IMR-90 (cell line): ENCODE results near the gene EPN1. TPM values are rescaled to one million over a fixed set of nuclear protein-coding genes. Genes with fewer than 3 reads are reported as not detected.

Source experiments
- ATAC-seq: fragments of 200-7000 bp; cut with Tn5 transposase; 2 replicates; pipeline ENCODE4 v1.9.1; 2020; ENCODE audit warnings: low read depth, mild to moderate bottlenecking, moderate library complexity
- BruUV-seq: library from RNA; stranded (reverse); fragments of 400-500 nt; replicated peaks from 2 replicates; lab custom pipeline; 2021; lab: Mats Ljungman, UMichigan
- CTCF ChIA-PET: fragments of 300-600 bp; formaldehyde crosslinking; extraction: SDS; loops from one replicate; lab custom pipeline; 2021; ENCODE audit warnings: antibody characterized with exemption; lab: Yijun Ruan, JAX
- POLR2A ChIA-PET: fragments of 300-600 bp; sonication (Branson Sonifier 250); formaldehyde crosslinking; loops from one replicate; lab custom pipeline; 2022; ENCODE audit warnings: antibody characterized with exemption; ENCODE audit not compliant: unreplicated experiment; lab: Charles Lee
- DNase-seq: peaks from one replicate; pipeline ENCODE4 v3.0.0; 2013
- H2AFZ ChIP-seq: replicated peaks from 2 replicates; pipeline ENCODE3; 2013; ENCODE audit warnings: low read length, mild to moderate bottlenecking; ENCODE audit not compliant: poor library complexity
- H2AK5ac ChIP-seq: 2 replicates; pipeline ENCODE4 v1.6.1; 2013; ENCODE audit warnings: low read depth, low read length, inconsistent platforms
- H2AK9ac ChIP-seq: replicated peaks from 2 replicates; pipeline ENCODE3; 2013; ENCODE audit warnings: mild to moderate bottlenecking, low read depth, low read length, moderate library complexity; ENCODE audit not compliant: poor library complexity
- H2BK120ac ChIP-seq: 2 replicates; pipeline ENCODE4 v1.6.1; 2013; ENCODE audit warnings: low read depth, low read length, inconsistent platforms
- H2BK15ac ChIP-seq: 3 replicates; pipeline ENCODE4 v1.6.1; 2013; ENCODE audit warnings: low read depth, low read length, inconsistent platforms
- H2BK20ac ChIP-seq: 2 replicates; pipeline ENCODE4 v1.6.1; 2013; ENCODE audit warnings: low read depth, mild to moderate bottlenecking, inconsistent platforms, low read length, moderate library complexity
- H2BK5ac ChIP-seq: 2 replicates; pipeline ENCODE4 v1.6.1; 2013; ENCODE audit warnings: mild to moderate bottlenecking, low read depth, low read length, inconsistent platforms; ENCODE audit not compliant: poor library complexity, severe bottlenecking
- H3K14ac ChIP-seq: replicated peaks from 2 replicates; pipeline ENCODE4 v1.6.1; 2013; ENCODE audit warnings: low read depth, low read length, inconsistent platforms
- H3K18ac ChIP-seq: 2 replicates; pipeline ENCODE4 v1.6.1; 2013; ENCODE audit warnings: low read depth, low read length, control low read depth
- H3K23ac ChIP-seq: 2 replicates; pipeline ENCODE4 v1.6.1; 2013; ENCODE audit warnings: low read depth, low read length, inconsistent platforms
- H3K27ac ChIP-seq: 2 replicates; pipeline ENCODE4 v1.5.1; 2013; ENCODE audit warnings: mild to moderate bottlenecking, control low read depth, low read length; ENCODE audit not compliant: insufficient read depth
- H3K27me3 ChIP-seq: 2 replicates; pipeline ENCODE4 v1.6.1; 2013; ENCODE audit warnings: low read length; ENCODE audit not compliant: control insufficient read depth, insufficient read depth
- H3K36me3 ChIP-seq: 2 replicates; pipeline ENCODE4 v1.6.1; 2013; ENCODE audit warnings: low read length, mixed read lengths; ENCODE audit not compliant: control insufficient read depth, insufficient read depth
- H3K4ac ChIP-seq: 2 replicates; pipeline ENCODE4 v1.6.1; 2013; ENCODE audit warnings: low read depth, low read length, inconsistent platforms
- H3K4me1 ChIP-seq: 2 replicates; pipeline ENCODE4 v1.6.1; 2013; ENCODE audit warnings: low read length, mixed read lengths; ENCODE audit not compliant: control insufficient read depth, insufficient read depth
- H3K4me2 ChIP-seq: 2 replicates; pipeline ENCODE4 v1.6.1; 2013; ENCODE audit warnings: low read depth, mild to moderate bottlenecking, control low read depth, low read length, moderate library complexity
- H3K4me3 ChIP-seq: 2 replicates; pipeline ENCODE4 v1.5.1; 2013; ENCODE audit warnings: low read depth, mild to moderate bottlenecking, control low read depth, low read length, moderate library complexity; ENCODE audit not compliant: insufficient read depth
- H3K56ac ChIP-seq: 2 replicates; pipeline ENCODE4 v1.6.1; 2013; ENCODE audit warnings: low read length, inconsistent platforms; ENCODE audit not compliant: insufficient read depth; ENCODE audit errors: extremely low read depth
- H3K79me1 ChIP-seq, 2 experiments: 2 replicates each; pipeline ENCODE4 v1.6.1; 2013; ENCODE audit warnings: low read length in 2 of 2, inconsistent platforms in 1 of 2, low read depth in 1 of 2
- H3K9ac ChIP-seq: 2 replicates; pipeline ENCODE4 v1.6.1; 2013; ENCODE audit warnings: low read depth, low read length, control low read depth
- H3K9me1 ChIP-seq: 2 replicates; pipeline ENCODE4 v1.6.1; 2013; ENCODE audit warnings: low read length, inconsistent platforms; ENCODE audit not compliant: insufficient read depth
- H3K9me3 ChIP-seq: 2 replicates; pipeline ENCODE4 v1.6.1; 2013; ENCODE audit warnings: low read length; ENCODE audit not compliant: control insufficient read depth, insufficient read depth
- H4K20me1 ChIP-seq: 2 replicates; pipeline ENCODE4 v1.6.1; 2013; ENCODE audit warnings: low read length, inconsistent platforms; ENCODE audit not compliant: insufficient read depth
- H4K5ac ChIP-seq: 2 replicates; pipeline ENCODE4 v1.6.1; 2013; ENCODE audit warnings: mild to moderate bottlenecking, low read depth, low read length, control low read depth
- H4K8ac ChIP-seq, 2 experiments: 2 replicates each; pipeline ENCODE4 v1.6.1; 2013; ENCODE audit warnings: low read depth in 2 of 2, low read length in 2 of 2, control low read depth in 1 of 2, inconsistent platforms in 1 of 2
- H4K91ac ChIP-seq: 2 replicates; pipeline ENCODE4 v1.6.1; 2013; ENCODE audit warnings: low read depth, low read length, inconsistent platforms; ENCODE audit not compliant: insufficient read depth
- BHLHE40 ChIP-seq: fragments of 150-350 bp; IDR thresholded peaks from 2 replicates; pipeline ENCODE4 v1.6.1; 2016; ENCODE audit warnings: mild to moderate bottlenecking, low read depth, low read length
- CEBPB ChIP-seq: IDR thresholded peaks from 2 replicates; pipeline ENCODE4 v1.6.1; 2012; ENCODE audit warnings: low read depth, low read length, improper control_type of control experiment
- CHD1 ChIP-seq: IDR thresholded peaks from 2 replicates; pipeline ENCODE4 v1.6.1; 2012; ENCODE audit warnings: low read depth, low read length, improper control_type of control experiment
- FOS ChIP-seq: fragments of 150-350 bp; IDR thresholded peaks from 2 replicates; pipeline ENCODE4 v1.6.1; 2016; ENCODE audit warnings: low read depth, low read length
- MAFK ChIP-seq: IDR thresholded peaks from 2 replicates; pipeline ENCODE4 v1.6.1; 2012; ENCODE audit warnings: low read depth, low read length, improper control_type of control experiment
- MXI1 ChIP-seq: IDR thresholded peaks from 2 replicates; pipeline ENCODE4 v1.6.1; 2012; ENCODE audit warnings: low read depth, mild to moderate bottlenecking, low read length, moderate library complexity, borderline replicate concordance
- NFE2L2 ChIP-seq: fragments of 150-350 bp; IDR thresholded peaks from 2 replicates; pipeline ENCODE4 v1.6.1; 2016; ENCODE audit warnings: low read depth, mild to moderate bottlenecking, low read length
- POLR2A ChIP-seq: IDR thresholded peaks from 2 replicates; pipeline ENCODE4 v1.6.1; 2012; ENCODE audit warnings: mild to moderate bottlenecking, low read depth, low read length
- RAD21 ChIP-seq: IDR thresholded peaks from 2 replicates; pipeline ENCODE4 v1.6.1; 2012; ENCODE audit warnings: low read length, improper control_type of control experiment
- RCOR1 ChIP-seq: IDR thresholded peaks from 2 replicates; pipeline ENCODE4 v1.6.1; 2012; ENCODE audit warnings: mild to moderate bottlenecking, low read length, improper control_type of control experiment; ENCODE audit not compliant: insufficient replicate concordance
- WGBS, 2 experiments: methylation state at CpG; one replicate each; pipeline versions ENCODE4 v1.1.5 to v1.1.7; 2013; ENCODE audit warnings: missing lambda C conversion rate in 2 of 2; ENCODE audit not compliant: insufficient read length in 1 of 2; ENCODE audit errors: extremely low coverage in 2 of 2; 5-methylcytosine and 5-hydroxymethylcytosine counted together
- dilution Hi-C: fragments of 300-500 bp; cut with HindIII; formaldehyde crosslinking; loops from one replicate; pipeline ENCODE4 v1.14.3; 2018; ENCODE audit warnings: low sequenced_read_pairs; ENCODE audit not compliant: unreplicated experiment
- in situ Hi-C: fragments of 300-500 bp; cut with MboI; formaldehyde crosslinking; loops from 3 replicates; pipeline ENCODE4 v1.14.3; 2019; ENCODE audit warnings: low sequenced_read_pairs, inconsistent platforms, mixed read lengths
- intact Hi-C: fragments of 100-400 bp; cut with micrococcal nuclease; formaldehyde crosslinking; loops from 2 replicates; pipeline ENCODE4 v1.10.0; 2022
- polyA plus RNA-seq, 3 experiments: library from polyadenylated mRNA; depleted of rRNA; stranded (reverse); fragments of >200 nt; gene quantifications; 2 replicates each; pipeline ENCODE4 v1.2.3, GENCODE V29; 2012; ENCODE audit warnings: low replicate concordance in 1 of 3
- total RNA-seq: library from RNA; depleted of rRNA; stranded (reverse); fragments of >200 nt; gene quantifications from 2 replicates; pipeline ENCODE4 v1.2.3, GENCODE V29; 2012
- TF ChIP-seq, protein P1 (sequence below): fragments of 150-350 bp; IDR thresholded peaks from 2 replicates; pipeline ENCODE4 v1.6.1; 2017; ENCODE audit warnings: mild to moderate bottlenecking, antibody characterized with exemption, low read length, low read depth
- TF ChIP-seq, protein P2 (sequence below): fragments of 150-350 bp; IDR thresholded peaks from 2 replicates; pipeline ENCODE4 v1.6.1; 2016; ENCODE audit warnings: low read depth, mild to moderate bottlenecking, low read length, moderate library complexity, borderline replicate concordance

The EPN1 gene
- total and polyA plus RNA-seq, 2 of the 4 experiments (the other 2 are of a cell fraction): 19.0 to 122 TPM

GRCh38 chr19:55720214-55720746, 45.3 kb downstream of the EPN1 start:
- Histone ChIP-seq H3K4me2 (no peak overlapping the region), H3K27ac (no peak overlapping the region), H2BK15ac (no peak overlapping the region), H4K91ac (no peak overlapping the region), H2BK20ac (no peak overlapping the region), H4K5ac (no peak overlapping the region), H3K27me3 (no peaks in the 10 kb centered on the region), H2BK120ac (no peak overlapping the region), H3K79me1 (no peaks in the 10 kb centered on the region), H3K56ac (no peak overlapping the region), H3K14ac (no peak overlapping the region), H3K9ac (no peak overlapping the region), H2AK9ac (no peak overlapping the region), H3K4me1 (no peaks in the 10 kb centered on the region), H3K23ac (no peak overlapping the region), H3K4ac (no peak overlapping the region), H2AFZ (no peak overlapping the region), H3K9me3 (peaks cover 11% of the 10 kb centered on the region; the same call in 1 of the 2 replicates), H3K4me3 (no peak overlapping the region), H3K36me3 (no peaks in the 10 kb centered on the region), H4K20me1 (no peaks in the 10 kb centered on the region), H3K9me1 (no peaks in the 10 kb centered on the region), H2BK5ac (no peak overlapping the region), H2AK5ac (no peak overlapping the region), H4K8ac (no peak overlapping the region), H3K18ac (no peak overlapping the region)
- TF ChIP-seq FOS: no peak
- TF ChIP-seq NFE2L2: no peak
- TF ChIP-seq MAFK: no peak
- no peak for TF ChIP-seq RCOR1
- TF ChIP-seq, protein P1, sequence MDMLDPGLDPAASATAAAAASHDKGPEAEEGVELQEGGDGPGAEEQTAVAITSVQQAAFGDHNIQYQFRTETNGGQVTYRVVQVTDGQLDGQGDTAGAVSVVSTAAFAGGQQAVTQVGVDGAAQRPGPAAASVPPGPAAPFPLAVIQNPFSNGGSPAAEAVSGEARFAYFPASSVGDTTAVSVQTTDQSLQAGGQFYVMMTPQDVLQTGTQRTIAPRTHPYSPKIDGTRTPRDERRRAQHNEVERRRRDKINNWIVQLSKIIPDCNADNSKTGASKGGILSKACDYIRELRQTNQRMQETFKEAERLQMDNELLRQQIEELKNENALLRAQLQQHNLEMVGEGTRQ: no peak
- no peak for TF ChIP-seq CHD1
- TF ChIP-seq, protein P2, sequence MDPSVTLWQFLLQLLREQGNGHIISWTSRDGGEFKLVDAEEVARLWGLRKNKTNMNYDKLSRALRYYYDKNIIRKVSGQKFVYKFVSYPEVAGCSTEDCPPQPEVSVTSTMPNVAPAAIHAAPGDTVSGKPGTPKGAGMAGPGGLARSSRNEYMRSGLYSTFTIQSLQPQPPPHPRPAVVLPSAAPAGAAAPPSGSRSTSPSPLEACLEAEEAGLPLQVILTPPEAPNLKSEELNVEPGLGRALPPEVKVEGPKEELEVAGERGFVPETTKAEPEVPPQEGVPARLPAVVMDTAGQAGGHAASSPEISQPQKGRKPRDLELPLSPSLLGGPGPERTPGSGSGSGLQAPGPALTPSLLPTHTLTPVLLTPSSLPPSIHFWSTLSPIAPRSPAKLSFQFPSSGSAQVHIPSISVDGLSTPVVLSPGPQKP: no peak
- no peak for TF ChIP-seq CEBPB
- TF ChIP-seq BHLHE40: no peak
- no peak for TF ChIP-seq POLR2A
- TF ChIP-seq RAD21: no peak
- TF ChIP-seq MXI1: no peak
- BruUV-seq: no TSS peak
- ChIA-PET POLR2A (no interaction called here), CTCF (no interaction called here)
- DNase-seq (no peak), ATAC-seq (no peak)
- intact Hi-C loops (no loop called here), dilution Hi-C loops (no loop called here), in situ Hi-C loops (no loop called here)
- no CpG with 5 or more reads among the region's 5 CpGs for WGBS, 2 experiments
